GM12873 (cell line): Measurements from ENCODE around the gene TMEM255A.

ENCODE experiments used
- TF ChIP-seq, protein P1 (sequence below): IDR thresholded peaks from 2 replicates; pipeline ENCODE4 v1.5.1; 2012; ENCODE audit warnings: low read depth, mild to moderate bottlenecking, moderate library complexity, low read length, control low read depth; ENCODE audit not compliant: insufficient read depth; ENCODE audit errors: missing control alignments

The TMEM255A gene

DNA sequence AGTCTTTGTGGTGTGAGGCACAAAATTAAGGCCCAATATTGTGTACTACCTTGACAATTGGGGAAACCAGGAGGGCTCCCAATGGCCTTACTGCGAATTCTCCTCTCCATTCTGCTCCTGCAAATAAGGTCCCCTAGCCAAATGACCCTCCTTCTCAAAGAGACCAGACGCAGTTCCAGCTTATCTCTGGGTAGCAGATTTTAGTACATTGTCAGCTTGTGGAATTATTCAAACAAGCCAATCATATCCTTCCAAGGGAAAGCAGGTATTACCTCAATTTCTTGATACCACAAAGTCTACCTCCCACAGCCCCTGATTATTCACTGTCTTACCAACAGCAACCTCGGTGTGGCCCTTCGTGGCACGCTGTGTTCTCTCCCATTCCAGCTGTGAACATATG, 68.4 kb downstream of the TMEM255A start:
- TF ChIP-seq, protein P1, sequence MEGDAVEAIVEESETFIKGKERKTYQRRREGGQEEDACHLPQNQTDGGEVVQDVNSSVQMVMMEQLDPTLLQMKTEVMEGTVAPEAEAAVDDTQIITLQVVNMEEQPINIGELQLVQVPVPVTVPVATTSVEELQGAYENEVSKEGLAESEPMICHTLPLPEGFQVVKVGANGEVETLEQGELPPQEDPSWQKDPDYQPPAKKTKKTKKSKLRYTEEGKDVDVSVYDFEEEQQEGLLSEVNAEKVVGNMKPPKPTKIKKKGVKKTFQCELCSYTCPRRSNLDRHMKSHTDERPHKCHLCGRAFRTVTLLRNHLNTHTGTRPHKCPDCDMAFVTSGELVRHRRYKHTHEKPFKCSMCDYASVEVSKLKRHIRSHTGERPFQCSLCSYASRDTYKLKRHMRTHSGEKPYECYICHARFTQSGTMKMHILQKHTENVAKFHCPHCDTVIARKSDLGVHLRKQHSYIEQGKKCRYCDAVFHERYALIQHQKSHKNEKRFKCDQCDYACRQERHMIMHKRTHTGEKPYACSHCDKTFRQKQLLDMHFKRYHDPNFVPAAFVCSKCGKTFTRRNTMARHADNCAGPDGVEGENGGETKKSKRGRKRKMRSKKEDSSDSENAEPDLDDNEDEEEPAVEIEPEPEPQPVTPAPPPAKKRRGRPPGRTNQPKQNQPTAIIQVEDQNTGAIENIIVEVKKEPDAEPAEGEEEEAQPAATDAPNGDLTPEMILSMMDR, result no peak

- TF ChIP-seq, protein P1, result no peak
These were observed 72.3 kb downstream of the TMEM255A start for GRCh38 chrX:120238933-120239332.

GRCh38 chrX:120236687-120237479, 74.4 kb downstream of the TMEM255A start:
- TF ChIP-seq, protein P1, result no peak

- TF ChIP-seq, protein P1, result no peak
These were observed 76.0 kb downstream of the TMEM255A start for GRCh38 chrX:120235284-120235683.

DNA sequence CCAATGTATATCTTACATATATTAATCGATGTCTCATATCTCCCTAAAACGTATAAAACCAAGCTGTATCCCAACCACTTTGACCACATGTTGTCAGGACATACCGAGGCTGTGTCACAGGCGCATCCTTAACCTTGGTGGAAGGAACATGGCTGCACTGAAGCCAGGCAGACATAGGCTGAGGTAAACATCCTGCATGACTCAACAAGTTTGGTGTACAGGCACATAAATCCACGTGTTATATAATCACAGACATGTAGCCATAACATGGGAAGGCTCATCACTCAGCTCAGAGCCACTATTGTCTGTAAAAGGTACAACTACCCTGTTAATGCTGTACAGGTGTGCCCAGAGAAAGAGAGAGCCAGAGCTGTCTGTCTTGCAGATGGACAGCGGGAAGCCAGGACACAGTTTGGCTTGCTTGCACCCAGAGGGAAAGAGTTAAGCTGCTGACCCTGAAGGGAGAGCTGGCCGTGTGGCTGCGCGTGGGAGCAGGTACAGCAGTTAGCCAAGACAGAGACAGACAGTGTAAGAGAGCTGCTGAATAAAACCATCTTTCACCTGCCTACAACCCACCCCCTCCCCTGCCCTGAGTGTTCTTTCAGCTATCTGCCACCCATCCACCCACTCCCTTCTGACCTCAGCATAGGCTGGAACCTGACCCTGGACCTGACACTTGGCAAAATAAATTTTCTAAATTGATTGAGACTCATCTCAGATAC, 82.9 kb downstream of the TMEM255A start:
- TF ChIP-seq, protein P1, result no peak

DNA sequence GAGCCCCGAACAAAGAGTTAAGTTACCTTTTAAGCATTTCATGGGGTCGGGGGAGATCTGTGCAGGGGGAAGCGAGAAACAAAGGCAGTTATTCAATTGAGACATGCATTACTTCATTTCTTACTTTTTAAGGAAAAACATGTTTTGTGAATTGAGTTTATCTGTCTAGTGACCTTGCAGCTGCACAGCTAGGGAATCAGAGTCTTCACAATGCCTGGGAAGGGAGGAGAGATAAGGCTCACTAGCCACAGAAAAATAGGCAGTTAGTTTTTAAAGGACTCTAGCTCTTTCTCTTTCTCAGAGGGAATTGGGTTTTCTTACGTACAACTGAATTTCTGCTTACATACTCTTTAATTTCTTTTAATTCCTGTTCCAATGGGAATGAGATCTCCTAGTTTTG, 86.9 kb downstream of the TMEM255A start:
- TF ChIP-seq, protein P1, result no peak

- TF ChIP-seq, protein P1, result no peak
These were observed 87.9 kb downstream of the TMEM255A start for GRCh38 chrX:120223374-120223773.
